GM18519 (cell line): ENCODE results near the gene HEPHL1.

Experiments
- ATAC-seq: cut with Tn5 transposase; IDR thresholded peaks from one replicate; pipeline ENCODE4 v1.9.1; 2021; ENCODE audit warnings: mild to moderate bottlenecking, moderate library complexity; ENCODE audit not compliant: unreplicated experiment, low FRiP score

Gene HEPHL1

GRCh38 chr11:94128746-94129511 lies 107.8 kb downstream of the HEPHL1 start, which contains the start of gene PANX1:
Gene PANX1 (plus strand): TSS chr11:94128841. CDS start chr11:94129313, 472 bp downstream.
- ATAC-seq = peak; percentile 90

GRCh38 chr11:94129512-94130297 lies 108.6 kb downstream of the HEPHL1 start:
- no peak for ATAC-seq

GRCh38 chr11:94130298-94131046 lies 109.3 kb downstream of the HEPHL1 start:
- ATAC-seq = no peak

- ATAC-seq = no peak
Observed at GRCh38 chr11:94131047-94131717, 110.0 kb downstream of the HEPHL1 start.

GRCh38 chr11:94131718-94132115 lies 110.6 kb downstream of the HEPHL1 start:
- no peak for ATAC-seq

GRCh38 chr11:94132152-94132558 lies 111.0 kb downstream of the HEPHL1 start:
- ATAC-seq = no peak

GRCh38 chr11:94132823-94133408 lies 111.8 kb downstream of the HEPHL1 start:
- no peak for ATAC-seq

- ATAC-seq = no peak
Observed at GRCh38 chr11:94133752-94134151, 112.6 kb downstream of the HEPHL1 start.

GRCh38 chr11:94134651-94135512 lies 113.7 kb downstream of the HEPHL1 start:
- peak; percentile 57 for ATAC-seq

GRCh38 chr11:94139416-94139815 lies 118.3 kb downstream of the HEPHL1 start:
- no peak for ATAC-seq

GRCh38 chr11:94140154-94140655 lies 119.1 kb downstream of the HEPHL1 start:
- no peak for ATAC-seq

- no peak for ATAC-seq
Observed at GRCh38 chr11:94141511-94142307, 120.6 kb downstream of the HEPHL1 start.

GRCh38 chr11:94142308-94143281 lies 121.4 kb downstream of the HEPHL1 start:
- ATAC-seq = no peak

GRCh38 chr11:94144216-94144615 lies 123.1 kb downstream of the HEPHL1 start:
- ATAC-seq = no peak

- no peak for ATAC-seq
Observed at GRCh38 chr11:94144664-94145063, 123.5 kb downstream of the HEPHL1 start.

- no peak for ATAC-seq
Observed at GRCh38 chr11:94145431-94145830, 124.3 kb downstream of the HEPHL1 start.

GRCh38 chr11:94145916-94146315 lies 124.8 kb downstream of the HEPHL1 start:
- ATAC-seq = no peak
